ENCODE results near the gene PCID2.
"Not testable (repeated sequence)": the region's sequence is repeated elsewhere in the genome, so short reads cannot be mapped to it uniquely, and the experiment has no call there.

Gene PCID2

GRCh38 chr13:113208421-113209335, at the start of gene PCID2:
Gene PCID2, minus strand, starts transcription at chr13:113208669. Its CDS starts 35 bp downstream, at chr13:113208634.
- H3K27ac ChIP-seq: peak within 1 kb of the TSS; percentile 95
- peak; percentile 66 for DNase-seq (ENCODE audit: low read depth, low spot score)

DNA sequence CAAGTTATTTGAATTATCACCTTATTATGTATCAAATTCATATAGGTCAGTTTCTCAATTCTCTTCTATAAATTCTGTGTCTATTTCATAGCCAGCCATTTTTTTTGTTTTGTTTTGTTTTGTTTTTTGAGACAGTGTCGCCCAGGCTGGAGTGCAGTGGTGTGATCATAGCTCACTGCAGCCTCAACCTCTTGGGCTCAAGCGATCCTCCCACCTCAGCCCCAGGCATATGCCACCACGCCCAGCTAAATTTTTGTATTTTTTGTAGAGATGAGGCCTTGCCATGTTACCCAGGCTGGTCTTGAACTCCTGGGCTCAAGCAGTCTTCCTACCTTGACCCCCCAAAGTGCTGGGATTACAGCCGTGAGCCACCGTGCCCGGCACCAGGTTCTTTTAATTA, 49.4 kb upstream of the PCID2 start:
- not testable (repeated sequence) for H3K27ac ChIP-seq; DNase-seq (ENCODE audit: low read depth, low spot score)

GRCh38 chr13:113252516-113253095, 44.1 kb upstream of the PCID2 start:
- DNase-seq (ENCODE audit: low read depth, low spot score): no peak
- no peak overlapping the region for H3K27ac ChIP-seq

GRCh38 chr13:113245849-113246796, 37.7 kb upstream of the PCID2 start:
- DNase-seq (ENCODE audit: low read depth, low spot score): no peak
- no peak overlapping the region for H3K27ac ChIP-seq

DNA sequence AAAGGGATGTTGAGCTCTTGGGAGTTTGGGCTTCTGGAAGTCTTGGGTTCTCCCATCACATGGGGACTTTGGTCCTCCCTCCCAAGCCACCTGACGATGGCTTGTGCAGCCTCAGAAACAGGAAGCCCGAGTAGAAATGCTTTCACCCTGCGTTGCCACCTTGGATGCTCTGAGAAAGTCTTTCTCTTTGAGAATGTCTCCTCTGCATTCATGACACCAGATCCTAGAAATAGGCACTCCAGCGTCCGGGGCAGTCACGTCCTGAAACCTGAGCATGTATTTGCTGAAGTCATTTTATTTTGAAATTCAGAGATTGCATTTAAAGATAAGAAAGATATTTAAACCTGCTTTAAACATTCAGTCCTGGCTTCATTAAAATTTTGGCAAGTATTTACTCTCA, 35.4 kb upstream of the PCID2 start:
- H3K27ac ChIP-seq: no peak overlapping the region
- no peak for DNase-seq (ENCODE audit: low read depth, low spot score)

- not testable (repeated sequence) for DNase-seq (ENCODE audit: low read depth, low spot score); H3K27ac ChIP-seq
Measured at GRCh38 chr13:113241623-113242022, 33.2 kb upstream of the PCID2 start.

DNA sequence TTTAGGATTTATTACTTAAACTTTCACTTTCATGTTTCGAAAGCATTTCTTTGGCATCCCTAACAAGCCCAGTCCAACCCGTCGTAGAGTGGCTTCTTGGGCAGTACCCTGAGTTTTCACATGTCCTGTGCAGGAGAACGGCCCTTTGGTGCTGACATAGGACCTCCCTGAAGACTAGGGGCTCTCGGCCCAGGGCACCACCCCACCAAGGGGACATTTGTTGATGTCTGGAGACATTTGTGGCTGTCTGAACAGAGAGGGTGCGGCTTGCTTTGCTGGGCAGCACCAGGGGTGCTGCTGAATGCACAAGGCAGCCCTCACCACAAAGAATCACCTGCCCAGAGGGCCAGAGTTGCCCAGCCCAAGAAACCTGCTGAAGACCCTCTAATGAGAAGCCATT, 31.5 kb upstream of the PCID2 start:
- DNase-seq (ENCODE audit: low read depth, low spot score): no peak
- no peak overlapping the region for H3K27ac ChIP-seq

DNA sequence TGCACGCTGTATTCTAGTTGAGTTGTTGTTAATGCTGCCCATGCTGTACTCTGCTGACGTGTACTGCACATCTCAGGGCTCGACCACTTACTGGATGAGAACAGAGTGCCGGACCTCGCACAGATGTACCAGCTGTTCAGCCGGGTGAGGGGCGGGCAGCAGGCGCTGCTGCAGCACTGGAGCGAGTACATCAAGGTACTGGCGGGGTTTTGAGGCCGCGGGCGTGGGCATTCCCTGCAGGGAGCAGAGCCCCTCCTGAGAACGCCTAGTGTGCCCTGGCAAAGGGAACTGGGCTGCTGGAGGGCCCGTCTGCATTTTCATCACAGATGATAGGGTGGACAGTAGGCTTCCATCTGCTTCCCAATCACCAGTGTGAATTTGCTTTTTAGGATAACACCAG, 30.9 kb upstream of the PCID2 start:
- DNase-seq (ENCODE audit: low read depth, low spot score): no peak
- no peak overlapping the region for H3K27ac ChIP-seq

DNA sequence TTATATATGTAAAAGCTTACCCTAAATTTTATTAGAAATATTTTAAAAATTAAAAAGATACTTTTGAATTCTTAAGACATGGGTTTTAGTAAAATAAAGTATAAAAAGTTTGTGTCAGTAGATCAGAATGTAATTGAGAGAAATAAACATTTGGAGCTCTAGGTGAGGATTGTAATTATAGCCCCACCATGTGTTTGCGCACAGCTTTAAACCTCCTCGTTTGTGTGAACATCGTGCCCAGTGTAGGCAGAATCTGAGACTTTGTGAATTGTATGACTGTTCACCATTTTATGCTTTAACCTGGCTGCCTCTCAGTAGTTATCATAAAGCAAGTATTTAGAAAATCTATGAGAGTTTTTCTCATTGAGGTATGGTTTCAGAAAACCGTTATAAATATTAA, 30.1 kb upstream of the PCID2 start:
- no peak for DNase-seq (ENCODE audit: low read depth, low spot score)

DNA sequence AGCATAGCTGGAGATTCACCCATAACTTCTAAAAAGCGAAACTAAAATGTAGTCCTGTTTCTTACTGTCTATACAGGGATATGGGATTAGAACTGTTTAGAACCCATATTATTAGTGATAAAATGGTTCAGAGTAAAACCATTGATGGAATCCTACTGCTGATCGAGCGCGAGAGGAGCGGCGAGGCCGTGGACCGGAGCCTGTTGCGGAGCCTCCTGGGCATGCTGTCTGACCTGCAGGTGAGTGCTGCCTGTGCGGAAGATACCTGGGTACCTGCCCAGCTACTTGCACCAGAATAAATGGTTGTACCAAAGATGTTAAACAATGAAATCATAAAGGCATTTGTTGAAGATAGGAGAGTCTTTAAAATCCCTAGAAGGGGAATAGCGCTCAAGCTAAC, 24.6 kb upstream of the PCID2 start:
- DNase-seq (ENCODE audit: low read depth, low spot score): no peak
- no peak overlapping the region for H3K27ac ChIP-seq

More for the DNA sequence above, 30.1 kb upstream of the PCID2 start:
- no peak overlapping the region for H3K27ac ChIP-seq

- no peak for DNase-seq (ENCODE audit: low read depth, low spot score)
- H3K27ac ChIP-seq: no peak overlapping the region
Measured at GRCh38 chr13:113232208-113233003, 23.9 kb upstream of the PCID2 start.

GRCh38 chr13:113231306-113232207, 23.1 kb upstream of the PCID2 start:
- no peak for DNase-seq (ENCODE audit: low read depth, low spot score)

GRCh38 chr13:113229791-113230190, 21.3 kb upstream of the PCID2 start:
- H3K27ac ChIP-seq: no peak overlapping the region
- DNase-seq (ENCODE audit: low read depth, low spot score): no peak

More at GRCh38 chr13:113231306-113232207, 23.1 kb upstream of the PCID2 start:
- no peak overlapping the region for H3K27ac ChIP-seq

GRCh38 chr13:113229161-113229560, 20.7 kb upstream of the PCID2 start:
- no peak for DNase-seq (ENCODE audit: low read depth, low spot score)
- H3K27ac ChIP-seq: no peak overlapping the region

DNA sequence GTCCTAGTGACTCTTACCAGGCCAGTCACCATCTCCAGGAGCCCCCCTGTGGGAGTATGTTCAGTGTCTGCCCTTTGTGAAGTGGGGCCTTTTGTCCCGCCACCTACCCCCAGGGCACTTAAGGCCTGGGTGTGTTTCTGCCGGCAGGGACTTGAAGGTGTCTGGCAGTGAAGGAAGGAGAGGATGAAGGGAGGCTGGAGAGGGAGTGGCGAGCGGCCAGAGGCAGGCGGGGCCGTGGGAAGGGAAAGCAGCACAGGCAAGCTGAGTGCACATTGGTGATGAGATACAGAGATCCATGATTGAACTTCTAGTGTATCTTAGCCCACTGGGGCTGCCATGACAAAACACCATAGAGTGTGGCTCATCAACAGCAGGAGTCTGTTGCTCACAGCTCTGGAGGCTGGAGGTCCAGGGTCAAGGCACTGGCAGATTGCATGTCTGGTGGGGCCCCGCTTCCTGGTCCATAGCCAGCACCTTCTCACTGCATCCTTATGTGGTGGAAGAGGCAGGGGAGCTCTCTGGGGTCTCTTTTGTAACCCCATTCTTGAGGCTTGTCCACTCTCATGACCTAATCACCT, 18.5 kb upstream of the PCID2 start:
- no peak overlapping the region for H3K27ac ChIP-seq
- DNase-seq (ENCODE audit: low read depth, low spot score): no peak

GRCh38 chr13:113225515-113225914, 17.0 kb upstream of the PCID2 start:
- no peak overlapping the region for H3K27ac ChIP-seq
- no peak for DNase-seq (ENCODE audit: low read depth, low spot score)

- no peak for DNase-seq (ENCODE audit: low read depth, low spot score)
- no peak overlapping the region for H3K27ac ChIP-seq
Measured at GRCh38 chr13:113224486-113224885, 16.0 kb upstream of the PCID2 start.

DNA sequence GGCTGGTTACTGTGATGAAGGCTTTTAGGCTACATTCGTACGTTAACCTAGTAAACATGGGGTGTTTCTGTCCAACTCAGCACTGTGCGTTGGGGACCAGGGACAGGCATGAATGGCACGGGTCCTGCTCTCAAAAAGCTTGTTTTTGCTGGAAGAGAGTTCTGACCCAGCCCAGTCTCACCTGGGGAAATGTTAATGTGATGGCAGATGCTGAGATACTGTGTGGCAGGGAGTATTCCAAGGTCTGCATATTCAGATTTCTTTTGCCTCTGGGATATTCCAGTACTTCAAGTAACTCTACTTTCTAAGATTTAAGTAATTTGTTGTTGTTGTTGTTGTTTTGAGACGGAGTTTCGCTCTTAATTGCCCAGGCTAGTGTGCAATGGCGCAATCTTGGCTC, 14.6 kb upstream of the PCID2 start:
- no peak for DNase-seq (ENCODE audit: low read depth, low spot score)
- H3K27ac ChIP-seq: no peak overlapping the region

Measured in epithelial cell of prostate (primary cell).